Mesothelial cell of epicardium (in vitro differentiated cells): Measurements from ENCODE around the gene FADD. TPM values are rescaled to one million over a fixed set of nuclear protein-coding genes. Genes with fewer than 3 reads are reported as not detected.

ENCODE experiments used
- DNase-seq, 2 experiments: peaks; one replicate each; pipeline ENCODE4 v3.0.0; 2021; ENCODE audit warnings: low spot score in 2 of 2; ENCODE audit not compliant: unreplicated experiment in 2 of 2
- H3K27ac Mint-ChIP-seq: 2 replicates; pipeline ENCODE4 v1.8.0; 2021; ENCODE audit warnings: mixed read lengths
- H3K27me3 Mint-ChIP-seq: 2 replicates; pipeline ENCODE4 v1.8.0; 2021; ENCODE audit warnings: low read depth, mixed read lengths
- H3K36me3 Mint-ChIP-seq: 2 replicates; pipeline ENCODE4 v1.8.0; 2021; ENCODE audit warnings: mixed read lengths
- H3K4me1 Mint-ChIP-seq: 2 replicates; pipeline ENCODE4 v1.8.0; 2021; ENCODE audit warnings: mixed read lengths
- H3K4me3 Mint-ChIP-seq: 2 replicates; pipeline ENCODE4 v1.8.0; 2021; ENCODE audit warnings: mild to moderate bottlenecking, moderate library complexity, mixed read lengths
- H3K9me3 Mint-ChIP-seq: 2 replicates; pipeline ENCODE4 v1.8.0; 2021; ENCODE audit warnings: mixed read lengths
- total RNA-seq: library from RNA; stranded (reverse); gene quantifications from 3 replicates; pipeline ENCODE4 v1.2.1, GENCODE V29; 2021
- TF ChIP-seq, protein P1 (sequence below): fragments of 200-600 bp; sonication (generic); IDR thresholded peaks from one replicate; pipeline ENCODE4 v1.5.0; 2021; ENCODE audit warnings: antibody characterized with exemption; ENCODE audit not compliant: unreplicated experiment

Gene FADD
- total RNA-seq, 1 donor from 2014 or later = 20.9 TPM

DNA sequence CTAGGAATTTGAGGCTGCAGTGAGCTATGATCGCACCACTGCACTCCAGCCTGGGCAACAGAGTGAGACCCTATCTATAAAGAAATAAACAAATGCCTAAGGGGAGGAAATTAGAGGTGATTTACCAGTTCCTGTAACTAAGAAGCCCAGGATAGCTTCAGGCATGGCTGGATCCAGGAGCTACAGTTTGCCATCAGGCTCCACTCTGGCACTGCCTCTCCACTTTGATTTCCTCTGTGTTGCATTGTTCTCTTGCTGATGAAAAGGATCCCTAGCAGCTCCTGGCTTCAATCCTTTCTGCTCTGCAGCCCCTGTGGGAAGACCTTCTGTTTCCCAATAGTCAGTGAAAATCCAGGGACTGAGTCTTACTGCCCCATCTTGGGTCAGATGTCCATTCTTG is 20.1 kb upstream of the FADD start:
- H3K36me3 Mint-ChIP-seq = no peaks in the 10 kb centered on the region
- no peak overlapping the region for H3K4me3 Mint-ChIP-seq
- H3K27me3 Mint-ChIP-seq = peaks cover 5% of the 10 kb centered on the region
- no peaks in the 10 kb centered on the region for H3K9me3 Mint-ChIP-seq
- DNase-seq = no peak
- no peaks in the 10 kb centered on the region for H3K4me1 Mint-ChIP-seq
- H3K27ac Mint-ChIP-seq = no peak overlapping the region
- TF ChIP-seq, protein P1, sequence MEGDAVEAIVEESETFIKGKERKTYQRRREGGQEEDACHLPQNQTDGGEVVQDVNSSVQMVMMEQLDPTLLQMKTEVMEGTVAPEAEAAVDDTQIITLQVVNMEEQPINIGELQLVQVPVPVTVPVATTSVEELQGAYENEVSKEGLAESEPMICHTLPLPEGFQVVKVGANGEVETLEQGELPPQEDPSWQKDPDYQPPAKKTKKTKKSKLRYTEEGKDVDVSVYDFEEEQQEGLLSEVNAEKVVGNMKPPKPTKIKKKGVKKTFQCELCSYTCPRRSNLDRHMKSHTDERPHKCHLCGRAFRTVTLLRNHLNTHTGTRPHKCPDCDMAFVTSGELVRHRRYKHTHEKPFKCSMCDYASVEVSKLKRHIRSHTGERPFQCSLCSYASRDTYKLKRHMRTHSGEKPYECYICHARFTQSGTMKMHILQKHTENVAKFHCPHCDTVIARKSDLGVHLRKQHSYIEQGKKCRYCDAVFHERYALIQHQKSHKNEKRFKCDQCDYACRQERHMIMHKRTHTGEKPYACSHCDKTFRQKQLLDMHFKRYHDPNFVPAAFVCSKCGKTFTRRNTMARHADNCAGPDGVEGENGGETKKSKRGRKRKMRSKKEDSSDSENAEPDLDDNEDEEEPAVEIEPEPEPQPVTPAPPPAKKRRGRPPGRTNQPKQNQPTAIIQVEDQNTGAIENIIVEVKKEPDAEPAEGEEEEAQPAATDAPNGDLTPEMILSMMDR = no peak

DNA sequence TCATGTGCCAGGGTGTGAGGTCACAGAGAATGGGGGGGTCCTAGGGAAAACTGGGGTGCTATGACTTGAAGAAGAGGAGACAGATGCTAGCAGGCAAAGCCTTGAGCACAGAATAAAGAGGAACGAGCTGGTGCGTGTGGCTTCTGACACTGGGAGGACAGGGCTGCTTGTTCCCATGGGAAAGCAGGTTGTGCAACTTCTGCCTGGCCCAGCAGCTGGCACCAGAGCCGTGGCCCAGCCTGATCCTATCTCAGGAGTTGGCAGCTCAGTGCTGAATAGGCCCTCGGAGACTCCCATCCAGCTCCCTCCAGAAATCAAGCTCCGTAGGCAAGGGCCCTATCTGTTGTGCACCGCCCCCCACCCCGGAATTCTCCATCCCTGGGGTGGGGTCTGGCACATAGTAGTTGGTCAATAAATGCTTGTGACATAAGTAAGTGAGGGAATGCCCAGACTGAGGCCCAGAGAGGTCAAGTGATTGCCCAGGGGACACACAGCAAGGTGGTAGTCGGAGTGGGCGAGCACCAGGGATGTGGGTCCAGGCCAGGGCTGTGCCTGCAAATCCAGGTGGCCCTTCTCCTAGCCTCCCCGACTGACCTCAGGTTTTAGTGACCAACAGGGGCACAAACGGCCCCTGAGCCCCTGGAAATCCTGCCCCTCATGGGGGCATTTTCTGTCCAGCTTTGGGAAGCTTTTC is 19.5 kb upstream of the FADD start:
- Mint-ChIP-seq H3K4me3 (no peak overlapping the region), H3K4me1 (no peaks in the 10 kb centered on the region), H3K27ac (no peak overlapping the region), H3K36me3 (no peaks in the 10 kb centered on the region), H3K27me3 (peaks cover 6% of the 10 kb centered on the region), H3K9me3 (no peaks in the 10 kb centered on the region)
- TF ChIP-seq, protein P1 = no peak
- no peak for DNase-seq

DNA sequence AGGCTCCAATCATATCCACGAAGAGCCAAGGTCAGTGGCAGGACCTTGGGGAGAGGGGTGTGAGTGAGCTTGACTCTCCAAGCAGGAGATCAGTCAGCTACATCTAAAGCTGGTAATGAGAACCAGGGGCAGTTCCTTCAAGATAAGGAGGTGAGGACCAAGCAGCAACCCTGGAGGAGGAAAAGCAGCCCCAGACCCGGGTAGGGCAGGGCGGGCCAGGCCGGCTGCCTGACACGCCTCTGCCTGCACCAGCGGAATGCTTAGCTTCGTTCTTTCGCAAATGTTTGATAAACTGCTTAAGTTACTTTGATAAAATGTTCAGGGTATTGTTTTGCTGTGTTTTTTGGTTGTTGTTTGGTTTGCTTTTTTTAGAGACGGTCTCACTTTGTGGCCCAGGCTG is 18.7 kb upstream of the FADD start:
- Mint-ChIP-seq H3K9me3 (no peaks in the 10 kb centered on the region), H3K36me3 (no peaks in the 10 kb centered on the region), H3K4me3 (no peak overlapping the region), H3K27me3 (peaks cover 6% of the 10 kb centered on the region), H3K27ac (no peak overlapping the region), H3K4me1 (no peaks in the 10 kb centered on the region)
- DNase-seq = no peak
- TF ChIP-seq, protein P1 = no peak

DNA sequence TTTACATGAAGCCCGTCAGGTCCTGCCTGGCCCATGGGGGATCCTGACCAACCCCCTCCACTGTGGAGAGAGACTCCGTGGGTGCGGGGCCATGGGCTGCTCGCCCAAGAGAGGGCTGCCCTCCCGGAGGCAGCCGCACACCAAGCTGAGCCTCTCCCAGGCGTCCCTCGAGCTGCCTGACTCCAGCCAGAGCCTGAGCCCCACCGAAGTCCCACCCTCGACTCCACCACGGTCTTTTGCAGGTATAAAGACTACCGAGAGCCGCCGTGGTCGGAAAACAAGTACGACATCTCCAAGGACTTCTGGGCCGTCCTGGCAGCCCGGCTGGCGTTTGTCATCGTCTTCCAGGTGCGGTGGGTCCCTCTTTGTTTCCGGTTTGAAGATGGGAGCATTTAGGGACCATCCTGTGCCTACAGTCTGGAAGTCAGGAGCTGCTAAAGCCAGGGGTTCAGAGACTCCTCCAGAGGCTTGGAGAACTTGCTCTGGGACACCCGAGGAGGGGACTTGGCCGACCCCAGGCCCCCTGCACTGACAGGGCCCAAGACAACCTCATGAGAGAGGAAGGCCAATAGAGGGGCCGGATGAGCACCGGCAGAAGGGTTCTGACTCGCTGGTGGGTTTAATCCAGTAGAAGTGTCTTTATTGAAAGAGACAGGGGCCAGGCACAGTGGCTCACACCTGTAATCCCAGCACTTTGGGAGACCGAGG is 17.6 kb upstream of the FADD start:
- TF ChIP-seq, protein P1 = no peak
- Mint-ChIP-seq H3K36me3 (no peaks in the 10 kb centered on the region), H3K4me3 (no peak overlapping the region), H3K27me3 (peaks cover 6% of the 10 kb centered on the region), H3K9me3 (no peaks in the 10 kb centered on the region), H3K4me1 (no peaks in the 10 kb centered on the region), H3K27ac (no peak overlapping the region)
- DNase-seq = no peak

DNA sequence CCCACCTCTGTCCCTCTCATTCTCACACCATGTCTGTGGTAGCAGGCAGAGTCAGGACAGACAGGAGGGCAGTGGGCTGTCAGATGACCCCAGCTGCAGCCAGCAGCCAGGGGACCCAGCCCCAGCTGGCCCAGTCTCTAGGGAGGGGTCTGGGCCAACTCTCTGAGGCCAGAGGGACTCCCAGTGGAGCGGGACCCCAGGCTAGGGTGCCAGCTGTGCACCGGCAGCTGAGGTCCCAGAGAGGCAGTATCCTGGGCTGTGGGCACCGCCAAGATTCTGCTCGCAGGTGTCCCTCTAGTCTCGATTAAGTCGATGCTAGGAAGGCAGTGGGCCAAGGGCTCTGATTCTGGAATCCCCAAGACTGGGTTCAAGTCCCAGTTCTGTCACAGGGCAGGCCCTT is 16.7 kb upstream of the FADD start:
- no peaks in the 10 kb centered on the region for H3K9me3 Mint-ChIP-seq
- H3K36me3 Mint-ChIP-seq = no peaks in the 10 kb centered on the region
- H3K4me1 Mint-ChIP-seq = peaks cover 2% of the 10 kb centered on the region
- TF ChIP-seq, protein P1 = no peak
- no peak for DNase-seq
- H3K27ac Mint-ChIP-seq = no peak overlapping the region
- peaks cover 6% of the 10 kb centered on the region for H3K27me3 Mint-ChIP-seq
- no peak overlapping the region for H3K4me3 Mint-ChIP-seq
